ENCODE results near the gene TBX4.

GRCh38 chr17:61476476-61477203 is 24.4 kb downstream of the TBX4 start:
- TF ChIP-seq CTCF (IDR thresholded peaks at IDR 0.05) (no peak), EZH2 (IDR thresholded peaks at IDR 0.05) (no peak), EZH2phosphoT487 (IDR thresholded peaks at IDR 0.05) (no peak)
